NB4 (cell line): ENCODE measurements around the gene HTR3E.

Experiments used
- MYC ChIP-seq: IDR thresholded peaks from 2 replicates; pipeline ENCODE4 v1.6.1; 2011; ENCODE audit warnings: low read depth, low read length
- POLR2A ChIP-seq: IDR thresholded peaks from 2 replicates; pipeline ENCODE4 v1.6.1; 2011; ENCODE audit warnings: mild to moderate bottlenecking; ENCODE audit not compliant: insufficient read length; ENCODE audit errors: extremely low read depth
- TF ChIP-seq, protein P1 (sequence below): IDR thresholded peaks from one replicate; pipeline ENCODE4 v1.5.1; 2012; ENCODE audit warnings: low read depth, low read length

DNA sequence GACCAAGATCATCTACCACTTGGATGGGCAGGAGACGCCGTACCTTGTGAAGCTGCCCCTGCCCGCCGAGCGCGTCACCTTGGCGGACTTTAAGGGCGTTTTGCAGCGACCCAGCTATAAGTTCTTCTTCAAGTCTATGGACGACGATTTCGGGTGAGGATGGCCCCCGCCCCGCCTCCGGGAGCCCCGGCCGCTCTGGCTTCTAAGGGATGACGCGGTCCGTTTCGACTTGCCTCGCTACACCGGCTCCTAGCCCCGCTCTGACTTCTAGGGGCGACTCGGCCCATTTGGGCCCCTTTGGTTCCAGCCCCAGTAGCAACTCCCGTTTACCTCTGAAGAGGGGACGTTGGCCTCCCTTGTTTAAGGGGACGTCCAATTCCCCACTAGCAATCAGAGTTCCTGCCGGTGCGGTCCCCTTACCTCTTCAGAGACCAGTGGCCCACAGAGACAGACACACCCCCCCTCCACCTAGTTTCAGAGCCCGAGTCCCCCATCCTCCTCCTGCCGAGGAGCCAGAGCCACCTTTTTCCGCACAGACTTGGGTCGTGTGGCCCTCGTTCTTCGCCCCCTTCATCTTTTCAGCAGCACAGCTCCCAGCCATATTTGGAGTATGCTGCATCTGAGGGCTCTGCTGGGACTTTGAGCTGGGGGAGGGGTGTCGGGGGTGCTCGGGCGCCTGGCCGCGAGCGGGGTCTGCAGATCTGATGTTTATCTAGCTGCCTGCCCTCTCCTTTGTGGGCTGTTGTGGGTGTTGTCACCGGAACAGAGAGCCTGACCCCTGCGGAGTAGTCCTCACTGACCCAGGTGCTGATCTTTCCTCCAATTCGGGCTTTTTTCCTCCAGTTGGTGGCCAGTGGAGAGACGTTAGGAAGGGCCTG lies 59.0 kb downstream of the HTR3E start:
- TF ChIP-seq, protein P1, sequence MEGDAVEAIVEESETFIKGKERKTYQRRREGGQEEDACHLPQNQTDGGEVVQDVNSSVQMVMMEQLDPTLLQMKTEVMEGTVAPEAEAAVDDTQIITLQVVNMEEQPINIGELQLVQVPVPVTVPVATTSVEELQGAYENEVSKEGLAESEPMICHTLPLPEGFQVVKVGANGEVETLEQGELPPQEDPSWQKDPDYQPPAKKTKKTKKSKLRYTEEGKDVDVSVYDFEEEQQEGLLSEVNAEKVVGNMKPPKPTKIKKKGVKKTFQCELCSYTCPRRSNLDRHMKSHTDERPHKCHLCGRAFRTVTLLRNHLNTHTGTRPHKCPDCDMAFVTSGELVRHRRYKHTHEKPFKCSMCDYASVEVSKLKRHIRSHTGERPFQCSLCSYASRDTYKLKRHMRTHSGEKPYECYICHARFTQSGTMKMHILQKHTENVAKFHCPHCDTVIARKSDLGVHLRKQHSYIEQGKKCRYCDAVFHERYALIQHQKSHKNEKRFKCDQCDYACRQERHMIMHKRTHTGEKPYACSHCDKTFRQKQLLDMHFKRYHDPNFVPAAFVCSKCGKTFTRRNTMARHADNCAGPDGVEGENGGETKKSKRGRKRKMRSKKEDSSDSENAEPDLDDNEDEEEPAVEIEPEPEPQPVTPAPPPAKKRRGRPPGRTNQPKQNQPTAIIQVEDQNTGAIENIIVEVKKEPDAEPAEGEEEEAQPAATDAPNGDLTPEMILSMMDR, result no peak
- TF ChIP-seq POLR2A, result no peak
- TF ChIP-seq MYC, result no peak
